Measurements from ENCODE around the gene ATG101. TPM values are rescaled to one million over a fixed set of nuclear protein-coding genes. Genes with fewer than 3 reads are reported as not detected.
A peak's percentile ranks its signal among the peaks of the same experiment; 100 is the strongest.

The ATG101 gene
- total and polyA plus RNA-seq, 2 of the 8 experiments (the other 6 are each of a cell fraction or from before 2014, with no cell fraction given), result 49.8 to 55.9 TPM

- Histone ChIP-seq H3K4me3 (ENCODE audit: extremely low read depth in 1 of 4, insufficient read depth in 2 of 4, low read depth in 3 of 4, low read length in 4 of 4) (peak overlapping the region; percentile 44 to 72 (median 64)), H2BK20ac (ENCODE audit: low read length) (no peak overlapping the region), H4K20me1 (replicated peaks in 1 of 2; ENCODE audit: control insufficient read depth in 1 of 2, insufficient read depth in 2 of 2, low read length in 2 of 2) (peaks cover 4 to 31% of the 10 kb centered on the region in 2 experiments), H2AK5ac (ENCODE audit: low read depth, low read length) (peak overlapping the region; percentile 41; the same call in 1 of the 2 replicates), H3K23ac (ENCODE audit: insufficient read length) (no peak overlapping the region), H3K27ac (ENCODE audit: low read depth, low read length) (no peak overlapping the region), H2BK15ac (ENCODE audit: low read length) (0 out of 2 replicates have a peak overlapping the region, but pooled peaks have one; percentile 61), H2BK5ac (ENCODE audit: low read depth, low read length) (no peak overlapping the region), H3K9ac (replicated peaks in 1 of 4; ENCODE audit: extremely low read depth in 1 of 4, low read depth in 3 of 4, low read length in 3 of 4) (peak overlapping the region; percentile 25 to 62 (median 44); a peak in 5 of 7 replicates), H3K18ac (ENCODE audit: extremely low read depth, low read length) (peak overlapping the region; percentile 4; the same call in 1 of the 2 replicates), H3K79me2 (ENCODE audit: control insufficient read depth in 1 of 2, insufficient read depth in 2 of 2, low read length in 2 of 2) (no peaks in the 10 kb centered on the region), H3K27me3 (replicated peaks in 1 of 4; ENCODE audit: control insufficient read depth in 3 of 4, extremely low read depth in 1 of 4, insufficient read depth in 3 of 4, low read length in 3 of 4) (peaks cover 4 to 44% (median 36%) of the 10 kb centered on the region in 4 experiments), H4K8ac (ENCODE audit: extremely low read depth, insufficient read depth, low read length) (peak overlapping the region; percentile 63; the same call in 1 of the 2 replicates), H2AFZ (ENCODE audit: low read length) (no peak overlapping the region), H3K4me2 (ENCODE audit: insufficient read depth in 1 of 2, low read depth in 2 of 2, low read length in 2 of 2) (peak overlapping the region; percentile 80 to 99), H3K9me3 (ENCODE audit: insufficient read depth in 2 of 2, low read depth in 1 of 2, low read length in 1 of 2) (no peaks in the 10 kb centered on the region), H2BK120ac (replicated peaks; ENCODE audit: low read depth, low read length) (no peak overlapping the region), H3K36me3 (ENCODE audit: control insufficient read depth in 2 of 4, insufficient read depth in 4 of 4, low read length in 3 of 4) (peaks cover 0 to 5% (median 0%) of the 10 kb centered on the region in 4 experiments; a peak in 1 of 8 replicates), H3K4me1 (replicated peaks in 1 of 4; ENCODE audit: control insufficient read depth in 3 of 4, insufficient read depth in 4 of 4, low read length in 3 of 4) (peaks cover 0 to 19% (median 9%) of the 10 kb centered on the region in 4 experiments; a peak in 6 of 7 replicates), H3K56ac (replicated peaks; ENCODE audit: insufficient read length, low read depth, low read length) (no peak overlapping the region), H4K91ac (replicated peaks; ENCODE audit: insufficient read length, low read length) (no peak overlapping the region), H3K4ac (replicated peaks; ENCODE audit: insufficient read length, low read depth, low read length) (no peak overlapping the region), H3K14ac (ENCODE audit: insufficient read length) (no peak overlapping the region), H3K23me2 (ENCODE audit: low read depth, low read length) (peaks cover 14% of the 10 kb centered on the region), H3K79me1 (ENCODE audit: low read depth, low read length) (no peaks in the 10 kb centered on the region; the same call in 1 of the 2 replicates), H2BK12ac (ENCODE audit: low read depth, low read length) (peak overlapping the region; percentile 60; the same call in 1 of the 2 replicates), H4K5ac (ENCODE audit: insufficient read length, low read depth, low read length) (no peak overlapping the region)
- DNase-seq (ENCODE audit: low read depth in 1 of 2, low spot score in 2 of 2) (peak in 1 of 2 experiments; percentile 57), FAIRE-seq (no peak)
- ChIA-PET POLR2A (ENCODE audit: partially characterized antibody) (interaction anchor here (0.7 to 3.2 kb wide), 12 partner anchors 10 to 75 kb away, joined by 3 to 38 read pairs (median 6); partner anchors contain the start of genes ATG101 and SMIM41), CTCF (ENCODE audit: partially characterized antibody) (interaction anchor here (1.1 to 34.1 kb wide), 10 partner anchors 11 to 66 kb away, joined by 3 to 1022 read pairs (median 7); partner anchors contain the start of gene ATG101)
- 25% methylated on average over 15 of the region's 16 CpGs; no CpG with 5 or more reads in 1 of the 2 experiments for WGBS, 2 experiments (ENCODE audit: extremely low coverage in 1 of 2, insufficient coverage in 1 of 2, insufficient read length in 1 of 2, insufficient replicate concordance in 2 of 2, low coverage in 1 of 2, low lambda C conversion rate in 2 of 2, missing lambda C conversion rate in 1 of 2)
- TF ChIP-seq POLR2AphosphoS5 (IDR thresholded peaks at IDR 0.05; ENCODE audit: low read depth, low read length), result 0 out of 2 replicates have a peak, but pooled peaks have one; percentile 21
- no peak for TF ChIP-seq GTF2F1 (IDR thresholded peaks at IDR 0.05; ENCODE audit: borderline replicate concordance, low read depth, low read length)
Measured at GRCh38 chr12:52050116-52050757, 19.5 kb upstream of the ATG101 start.

All from H1 (cell line).